GM13976 (cell line): ENCODE measurements around the gene TRAPPC12.

Experiments used
- DNase-seq: peaks from one replicate; pipeline ENCODE4 v3.0.0; 2012; ENCODE audit warnings: low spot score
- CTCF ChIP-seq: IDR thresholded peaks from 2 replicates; pipeline ENCODE4 v1.5.1; 2012; ENCODE audit warnings: borderline replicate concordance, mild to moderate bottlenecking; ENCODE audit not compliant: insufficient read depth; ENCODE audit errors: extremely low read depth, missing control alignments, control extremely low read depth
- in situ Hi-C: fragments of 300-500 bp; cut with MboI; formaldehyde crosslinking; loops from one replicate; pipeline ENCODE4 v1.12.0; 2022; ENCODE audit warnings: low sequenced_read_pairs, mixed read lengths, inconsistent platforms; ENCODE audit not compliant: unreplicated experiment

TRAPPC12 gene

GRCh38 chr2:3470856-3471737 is 91.6 kb downstream of the TRAPPC12 start:
- no peak for DNase-seq
- in situ Hi-C loops: no loop called here
- no peak for TF ChIP-seq CTCF

- in situ Hi-C loops: no loop called here
- TF ChIP-seq CTCF: no peak
- DNase-seq: no peak
Measured at GRCh38 chr2:3472296-3472695, 92.8 kb downstream of the TRAPPC12 start.

- no peak for TF ChIP-seq CTCF
- in situ Hi-C loops: no loop called here
Measured at GRCh38 chr2:3472966-3473365, 93.5 kb downstream of the TRAPPC12 start.

GRCh38 chr2:3475771-3476170 is 96.3 kb downstream of the TRAPPC12 start:
- in situ Hi-C loops: no loop called here
- no peak for TF ChIP-seq CTCF

More at GRCh38 chr2:3472966-3473365, 93.5 kb downstream of the TRAPPC12 start:
- no peak for DNase-seq

GRCh38 chr2:3476321-3476984 is 97.0 kb downstream of the TRAPPC12 start:
- no peak for DNase-seq
- in situ Hi-C loops: no loop called here
- no peak for TF ChIP-seq CTCF

More at GRCh38 chr2:3475771-3476170, 96.3 kb downstream of the TRAPPC12 start:
- no peak for DNase-seq

GRCh38 chr2:3476985-3477327 is 97.5 kb downstream of the TRAPPC12 start:
- in situ Hi-C loops: no loop called here
- no peak for TF ChIP-seq CTCF

More at GRCh38 chr2:3476985-3477327, 97.5 kb downstream of the TRAPPC12 start:
- no peak for DNase-seq
